ENCODE results near the gene SLC8B1.

SLC8B1 gene

DNA sequence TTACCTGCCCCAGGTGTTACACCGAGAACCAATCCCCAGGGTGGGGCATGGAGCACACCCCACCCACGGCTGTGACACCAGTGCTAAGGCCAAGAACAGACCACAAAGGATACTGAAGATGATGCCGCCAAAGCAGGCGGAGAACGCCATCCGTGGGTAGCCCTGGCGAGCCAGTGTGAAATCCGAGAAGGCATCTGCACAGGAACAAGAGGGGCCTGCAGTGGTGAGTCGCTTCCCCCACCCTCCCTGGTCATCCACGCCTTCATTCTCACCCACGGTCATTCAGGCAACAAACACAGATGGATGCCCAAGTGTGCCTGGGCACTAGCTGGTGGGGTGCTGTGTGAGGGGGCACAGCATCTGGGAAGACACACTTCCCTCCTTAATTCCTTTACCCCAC lies 28.5 kb downstream of the SLC8B1 start:
- Histone ChIP-seq H3K4ac (ENCODE audit: low read depth in 1 of 2, low read length in 2 of 2) (no peak overlapping the region), H3K79me1 (replicated peaks; ENCODE audit: low read length, poor library complexity, severe bottlenecking) (no peaks in the 10 kb centered on the region), H2BK120ac (ENCODE audit: low read depth, low read length) (no peak overlapping the region), H3K27ac (ENCODE audit: low read length, poor library complexity, severe bottlenecking) (no peak overlapping the region), H3K4me2 (ENCODE audit: low read length, poor library complexity, severe bottlenecking) (no peak overlapping the region), H2AFZ (ENCODE audit: low read depth, low read length) (no peak overlapping the region), H3K27me3 (ENCODE audit: control insufficient read depth in 1 of 2, insufficient read depth in 1 of 2, low read length in 2 of 2) (no peaks in the 10 kb centered on the region), H4K91ac (ENCODE audit: low read length) (no peak overlapping the region), H3K9ac (ENCODE audit: low read length) (no peak overlapping the region), H3K9me3 (ENCODE audit: control insufficient read depth, low read length) (no peaks in the 10 kb centered on the region), H3K18ac (ENCODE audit: low read depth in 1 of 2, low read length in 2 of 2) (no peak overlapping the region), H3K23ac (ENCODE audit: low read length in 2 of 2) (no peak overlapping the region), H4K8ac (ENCODE audit: low read length) (no peak overlapping the region), H2BK5ac (ENCODE audit: low read depth, low read length, poor library complexity, severe bottlenecking) (no peak overlapping the region), H2BK12ac (ENCODE audit: low read length in 2 of 2) (no peak overlapping the region), H2AK5ac (ENCODE audit: low read length, severe bottlenecking) (no peak overlapping the region), H3K4me1 (ENCODE audit: control insufficient read depth, insufficient read depth, low read depth, low read length) (peaks cover 6% of the 10 kb centered on the region), H3K4me3 (ENCODE audit: insufficient read depth in 1 of 2, low read depth in 1 of 2, low read length in 2 of 2) (no peak overlapping the region), H2BK15ac (ENCODE audit: low read depth, poor library complexity, severe bottlenecking) (no peak overlapping the region), H3K14ac (ENCODE audit: low read length in 2 of 2) (no peak overlapping the region), H3K36me3 (ENCODE audit: control insufficient read depth in 1 of 2, insufficient read depth in 2 of 2, low read depth in 1 of 2, low read length in 2 of 2) (peaks cover 33 to 50% of the 10 kb centered on the region in 2 experiments)
- no peak for DNase-seq
- 82% methylated on average over 10 of the region's 11 CpGs for WGBS

GRCh38 chr12:113305281-113305856 lies 29.5 kb downstream of the SLC8B1 start:
- Histone ChIP-seq H4K8ac (ENCODE audit: low read length) (no peak overlapping the region), H3K4me2 (ENCODE audit: low read length, poor library complexity, severe bottlenecking) (no peak overlapping the region), H3K36me3 (ENCODE audit: control insufficient read depth in 1 of 2, insufficient read depth in 2 of 2, low read depth in 1 of 2, low read length in 2 of 2) (peaks cover 33 to 45% of the 10 kb centered on the region in 2 experiments), H3K4me1 (ENCODE audit: control insufficient read depth, insufficient read depth, low read depth, low read length) (peaks cover 6% of the 10 kb centered on the region), H2AK5ac (ENCODE audit: low read length, severe bottlenecking) (no peak overlapping the region), H3K14ac (ENCODE audit: low read length in 2 of 2) (no peak overlapping the region), H2BK12ac (ENCODE audit: low read length in 2 of 2) (no peak overlapping the region), H2BK5ac (ENCODE audit: low read depth, low read length, poor library complexity, severe bottlenecking) (no peak overlapping the region), H2BK15ac (ENCODE audit: low read depth, poor library complexity, severe bottlenecking) (no peak overlapping the region), H4K91ac (ENCODE audit: low read length) (no peak overlapping the region), H2BK120ac (ENCODE audit: low read depth, low read length) (no peak overlapping the region), H3K79me1 (replicated peaks; ENCODE audit: low read length, poor library complexity, severe bottlenecking) (no peaks in the 10 kb centered on the region), H2AFZ (ENCODE audit: low read depth, low read length) (no peak overlapping the region), H3K4ac (ENCODE audit: low read depth in 1 of 2, low read length in 2 of 2) (no peak overlapping the region), H3K9me3 (ENCODE audit: control insufficient read depth, low read length) (no peaks in the 10 kb centered on the region), H3K23ac (ENCODE audit: low read length in 2 of 2) (no peak overlapping the region), H3K27me3 (ENCODE audit: control insufficient read depth in 1 of 2, insufficient read depth in 1 of 2, low read length in 2 of 2) (no peaks in the 10 kb centered on the region), H3K27ac (ENCODE audit: low read length, poor library complexity, severe bottlenecking) (no peak overlapping the region), H3K4me3 (ENCODE audit: insufficient read depth in 1 of 2, low read depth in 1 of 2, low read length in 2 of 2) (no peak overlapping the region), H3K18ac (ENCODE audit: low read depth in 1 of 2, low read length in 2 of 2) (no peak overlapping the region), H3K9ac (ENCODE audit: low read length) (no peak overlapping the region)
- DNase-seq: no peak
- 97% methylated on average over 11 of the region's 11 CpGs for WGBS

DNA sequence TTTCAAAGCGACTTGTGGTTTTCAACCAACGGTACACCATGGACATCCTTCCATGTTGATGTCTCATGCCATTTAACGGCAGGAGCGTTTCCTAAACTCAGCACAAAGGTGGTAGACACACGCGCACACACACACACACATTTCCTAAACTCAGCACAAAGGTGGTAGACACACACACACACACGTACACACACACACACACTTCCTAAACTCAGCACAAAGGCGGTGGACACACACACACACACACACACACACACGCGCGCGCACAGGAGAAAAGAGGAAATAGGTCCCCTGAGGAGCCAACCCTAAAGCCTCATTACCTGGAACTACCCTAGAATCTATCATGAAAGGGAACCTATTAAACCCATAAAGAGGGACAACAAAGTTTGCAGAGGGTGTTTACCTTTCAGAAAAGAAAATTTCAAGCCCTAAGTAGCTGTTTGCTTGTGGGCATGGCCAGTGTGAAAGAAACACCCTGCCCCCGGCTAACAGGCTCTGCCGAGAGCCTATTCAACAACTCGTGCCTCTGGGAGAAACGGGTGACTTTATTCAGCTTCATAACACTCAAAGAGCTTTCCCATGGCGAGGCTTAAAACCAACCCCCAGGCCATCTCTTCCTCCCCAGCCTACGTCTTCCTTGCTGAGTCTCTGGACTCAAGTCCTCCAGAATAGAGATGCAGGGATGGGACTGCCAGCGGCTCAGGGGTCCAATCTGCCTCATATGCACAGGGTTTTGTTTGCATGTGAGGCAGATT lies 31.8 kb downstream of the SLC8B1 start:
- H2BK120ac ChIP-seq (ENCODE audit: low read depth, low read length): no peak overlapping the region
- peaks cover 26% of the 10 kb centered on the region for H3K4me1 ChIP-seq (ENCODE audit: control insufficient read depth, insufficient read depth, low read depth, low read length)
- no peak overlapping the region for H3K27ac ChIP-seq (ENCODE audit: low read length, poor library complexity, severe bottlenecking)
- H2BK5ac ChIP-seq (ENCODE audit: low read depth, low read length, poor library complexity, severe bottlenecking): no peak overlapping the region
- H3K27me3 ChIP-seq (ENCODE audit: control insufficient read depth in 1 of 2, insufficient read depth in 1 of 2, low read length in 2 of 2): no peaks in the 10 kb centered on the region
- no peaks in the 10 kb centered on the region for H3K9me3 ChIP-seq (ENCODE audit: control insufficient read depth, low read length)
- DNase-seq: no peak
- H2BK15ac ChIP-seq (ENCODE audit: low read depth, poor library complexity, severe bottlenecking): no peak overlapping the region
- H3K79me1 ChIP-seq (replicated peaks; ENCODE audit: low read length, poor library complexity, severe bottlenecking): no peaks in the 10 kb centered on the region
- no peak overlapping the region for H3K9ac ChIP-seq (ENCODE audit: low read length)
- no peak overlapping the region for H4K91ac ChIP-seq (ENCODE audit: low read length)
- no peak overlapping the region for H3K4me2 ChIP-seq (ENCODE audit: low read length, poor library complexity, severe bottlenecking)
- H2BK12ac ChIP-seq (ENCODE audit: low read length in 2 of 2): no peak overlapping the region
- H3K4ac ChIP-seq (ENCODE audit: low read depth in 1 of 2, low read length in 2 of 2): no peak overlapping the region
- H3K14ac ChIP-seq (ENCODE audit: low read length in 2 of 2): no peak overlapping the region
- no peak overlapping the region for H3K18ac ChIP-seq (ENCODE audit: low read depth in 1 of 2, low read length in 2 of 2)
- no peak overlapping the region for H3K23ac ChIP-seq (ENCODE audit: low read length in 2 of 2)
- H3K4me3 ChIP-seq (ENCODE audit: insufficient read depth in 1 of 2, low read depth in 1 of 2, low read length in 2 of 2): no peak overlapping the region
- no peak overlapping the region for H2AK5ac ChIP-seq (ENCODE audit: low read length, severe bottlenecking)
- H2AFZ ChIP-seq (ENCODE audit: low read depth, low read length): no peak overlapping the region
- H3K36me3 ChIP-seq (ENCODE audit: control insufficient read depth in 1 of 2, insufficient read depth in 2 of 2, low read depth in 1 of 2, low read length in 2 of 2): peaks cover 34 to 37% of the 10 kb centered on the region in 2 experiments
- 88% methylated on average over 17 of the region's 19 CpGs for WGBS
- H4K8ac ChIP-seq (ENCODE audit: low read length): no peak overlapping the region

- DNase-seq: no peak
- Histone ChIP-seq H3K9ac (ENCODE audit: low read length) (no peak overlapping the region), H3K4ac (ENCODE audit: low read depth in 1 of 2, low read length in 2 of 2) (no peak overlapping the region), H3K4me2 (ENCODE audit: low read length, poor library complexity, severe bottlenecking) (no peak overlapping the region), H3K23ac (ENCODE audit: low read length in 2 of 2) (no peak overlapping the region), H2BK15ac (ENCODE audit: low read depth, poor library complexity, severe bottlenecking) (no peak overlapping the region), H3K4me1 (ENCODE audit: control insufficient read depth, insufficient read depth, low read depth, low read length) (peaks cover 26% of the 10 kb centered on the region), H2AK5ac (ENCODE audit: low read length, severe bottlenecking) (no peak overlapping the region), H4K91ac (ENCODE audit: low read length) (no peak overlapping the region), H2BK12ac (ENCODE audit: low read length in 2 of 2) (no peak overlapping the region), H3K27ac (ENCODE audit: low read length, poor library complexity, severe bottlenecking) (no peak overlapping the region), H3K4me3 (ENCODE audit: insufficient read depth in 1 of 2, low read depth in 1 of 2, low read length in 2 of 2) (no peak overlapping the region), H3K9me3 (ENCODE audit: control insufficient read depth, low read length) (no peaks in the 10 kb centered on the region), H3K79me1 (replicated peaks; ENCODE audit: low read length, poor library complexity, severe bottlenecking) (no peaks in the 10 kb centered on the region), H2BK5ac (ENCODE audit: low read depth, low read length, poor library complexity, severe bottlenecking) (no peak overlapping the region), H2AFZ (ENCODE audit: low read depth, low read length) (no peak overlapping the region), H3K14ac (ENCODE audit: low read length in 2 of 2) (no peak overlapping the region), H2BK120ac (ENCODE audit: low read depth, low read length) (no peak overlapping the region), H3K18ac (ENCODE audit: low read depth in 1 of 2, low read length in 2 of 2) (no peak overlapping the region), H3K27me3 (ENCODE audit: control insufficient read depth in 1 of 2, insufficient read depth in 1 of 2, low read length in 2 of 2) (no peaks in the 10 kb centered on the region), H3K36me3 (ENCODE audit: control insufficient read depth in 1 of 2, insufficient read depth in 2 of 2, low read depth in 1 of 2, low read length in 2 of 2) (peaks cover 37 to 38% of the 10 kb centered on the region in 2 experiments), H4K8ac (ENCODE audit: low read length) (no peak overlapping the region)
- 98% methylated on average over 8 of the region's 8 CpGs for WGBS
These were observed 32.4 kb downstream of the SLC8B1 start for GRCh38 chr12:113302466-113302865.

All from mesenchymal stem cell (in vitro differentiated cells and primary cell).